GM12874 (cell line): ENCODE measurements around the gene KCNK18.

Experiments
- TF ChIP-seq, protein P1 (sequence below): IDR thresholded peaks from 2 replicates; pipeline ENCODE4 v1.5.1; 2011; ENCODE audit warnings: low read depth, mild to moderate bottlenecking, control low read depth, low read length, moderate library complexity; ENCODE audit not compliant: insufficient read depth

KCNK18 gene

DNA sequence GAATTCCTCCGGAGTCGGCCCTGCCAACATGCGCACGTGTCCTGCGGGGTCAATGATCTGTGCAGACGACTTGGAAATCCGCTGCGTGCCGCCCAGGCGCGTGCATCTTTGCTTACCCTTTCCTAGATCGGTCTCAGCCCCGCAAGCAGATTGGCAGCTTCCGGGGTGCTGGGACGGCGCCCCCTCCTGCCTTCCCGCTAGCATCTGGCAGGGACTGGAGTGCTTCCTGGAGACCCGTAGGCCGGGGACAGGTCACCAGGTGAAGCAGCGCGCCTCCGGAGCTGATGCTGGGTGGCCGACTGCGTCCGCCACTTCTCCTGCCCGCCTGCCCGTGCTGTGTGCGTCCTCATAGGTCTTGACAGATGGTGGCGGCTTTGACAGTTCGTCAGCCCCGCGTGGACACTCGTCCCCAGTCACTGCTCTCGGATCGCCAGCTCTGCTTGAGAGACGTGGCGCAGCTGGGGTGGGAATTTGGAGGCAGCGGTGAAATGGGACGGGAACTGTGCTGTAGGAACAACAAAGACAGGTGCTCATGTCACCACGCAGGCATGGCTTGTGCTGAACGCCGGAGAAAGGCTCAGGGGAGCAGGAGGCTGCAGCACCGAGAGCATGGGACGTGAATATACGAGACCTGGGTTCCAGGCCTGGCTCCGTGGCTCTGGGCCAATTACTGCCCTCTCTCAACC lies 21.9 kb upstream of the KCNK18 start:
- TF ChIP-seq, protein P1, sequence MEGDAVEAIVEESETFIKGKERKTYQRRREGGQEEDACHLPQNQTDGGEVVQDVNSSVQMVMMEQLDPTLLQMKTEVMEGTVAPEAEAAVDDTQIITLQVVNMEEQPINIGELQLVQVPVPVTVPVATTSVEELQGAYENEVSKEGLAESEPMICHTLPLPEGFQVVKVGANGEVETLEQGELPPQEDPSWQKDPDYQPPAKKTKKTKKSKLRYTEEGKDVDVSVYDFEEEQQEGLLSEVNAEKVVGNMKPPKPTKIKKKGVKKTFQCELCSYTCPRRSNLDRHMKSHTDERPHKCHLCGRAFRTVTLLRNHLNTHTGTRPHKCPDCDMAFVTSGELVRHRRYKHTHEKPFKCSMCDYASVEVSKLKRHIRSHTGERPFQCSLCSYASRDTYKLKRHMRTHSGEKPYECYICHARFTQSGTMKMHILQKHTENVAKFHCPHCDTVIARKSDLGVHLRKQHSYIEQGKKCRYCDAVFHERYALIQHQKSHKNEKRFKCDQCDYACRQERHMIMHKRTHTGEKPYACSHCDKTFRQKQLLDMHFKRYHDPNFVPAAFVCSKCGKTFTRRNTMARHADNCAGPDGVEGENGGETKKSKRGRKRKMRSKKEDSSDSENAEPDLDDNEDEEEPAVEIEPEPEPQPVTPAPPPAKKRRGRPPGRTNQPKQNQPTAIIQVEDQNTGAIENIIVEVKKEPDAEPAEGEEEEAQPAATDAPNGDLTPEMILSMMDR, result no peak

DNA sequence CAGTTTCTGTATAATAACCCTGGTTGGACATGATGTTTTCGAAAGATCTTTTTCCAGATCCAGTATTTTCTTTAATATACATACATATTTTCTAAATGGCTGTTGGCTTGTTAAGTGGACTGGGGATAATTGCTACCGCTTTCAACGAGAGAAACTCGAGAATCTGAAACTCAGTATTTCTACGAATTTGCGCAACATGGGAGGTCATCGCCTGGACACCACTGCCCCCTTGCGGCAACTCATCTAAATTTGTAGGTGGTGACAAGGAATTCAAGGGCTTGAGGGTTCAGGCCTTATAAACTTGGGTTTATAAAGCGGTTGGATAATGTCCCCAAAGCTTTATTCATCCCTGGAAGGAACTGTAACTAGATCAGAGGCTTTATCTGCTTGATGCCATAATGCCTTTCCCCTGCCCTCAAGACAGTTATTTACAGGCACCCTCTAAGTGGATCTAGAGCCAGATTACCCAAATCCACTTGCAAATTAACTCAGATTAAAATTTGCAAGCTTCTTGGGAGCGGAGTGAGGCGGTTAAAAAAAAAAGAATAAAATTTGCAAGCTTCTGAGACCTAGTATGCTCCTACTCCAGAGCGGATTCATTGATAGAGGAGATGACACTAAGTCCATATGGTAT lies 21.3 kb upstream of the KCNK18 start:
- TF ChIP-seq, protein P1, result peak; percentile 79

DNA sequence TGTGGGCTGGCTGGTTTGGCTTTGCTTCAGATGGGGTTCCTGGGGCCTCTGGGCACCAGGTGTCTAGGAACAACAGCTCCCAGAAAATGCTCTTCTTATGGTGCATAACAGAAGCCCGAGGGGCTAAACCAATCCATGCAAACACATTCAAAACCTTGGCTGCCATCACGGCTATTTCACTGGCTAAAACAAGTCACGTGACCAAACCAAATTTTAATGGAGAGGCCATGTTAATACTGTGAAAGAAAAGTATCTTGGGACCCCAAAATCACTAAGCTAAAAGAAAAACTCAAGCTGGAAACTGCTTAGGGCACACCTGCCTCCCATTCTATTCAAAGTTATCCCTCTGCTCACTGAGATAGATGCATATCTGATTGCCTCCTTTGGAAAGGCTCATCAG lies 19.1 kb upstream of the KCNK18 start:
- TF ChIP-seq, protein P1, result no peak

DNA sequence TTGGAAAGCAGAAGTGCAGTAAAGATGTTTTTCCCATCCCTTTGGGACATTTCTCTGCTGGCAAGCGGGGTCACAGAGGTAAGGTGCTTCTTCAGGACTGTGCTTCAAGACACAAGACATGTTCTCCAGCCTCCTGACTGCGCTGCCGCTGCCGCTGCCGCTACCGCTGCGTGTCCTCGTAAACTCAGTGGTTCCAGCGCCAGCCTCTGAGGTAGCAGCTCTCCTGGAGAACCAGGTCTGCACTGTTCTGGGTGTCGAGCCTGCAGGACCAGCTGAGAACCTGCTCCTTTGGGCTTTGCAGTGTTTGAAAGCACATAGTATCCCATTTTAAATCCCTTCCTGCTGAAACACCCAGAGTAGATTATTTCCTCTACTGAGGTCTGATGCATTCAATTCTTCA lies 13.0 kb upstream of the KCNK18 start:
- TF ChIP-seq, protein P1, result no peak

DNA sequence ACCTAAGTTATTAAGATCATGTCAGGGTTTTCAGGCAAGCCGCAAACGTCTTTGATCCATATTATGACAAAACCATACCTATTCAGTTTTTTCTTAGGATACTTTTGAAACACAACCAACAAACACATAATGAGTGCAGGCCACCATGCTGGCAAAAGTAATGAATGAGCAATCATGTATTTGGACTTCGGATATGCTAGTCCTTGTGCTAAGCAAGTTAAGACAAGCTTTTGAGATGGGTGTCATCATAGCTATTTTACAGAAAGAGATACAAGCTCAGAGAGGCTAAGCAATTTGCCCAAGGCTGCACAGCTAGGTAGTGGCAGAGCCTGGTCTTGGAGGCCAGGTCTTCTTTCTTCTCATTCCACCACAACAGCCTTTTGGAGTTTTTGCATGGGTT lies 12.5 kb upstream of the KCNK18 start:
- TF ChIP-seq, protein P1, result no peak

DNA sequence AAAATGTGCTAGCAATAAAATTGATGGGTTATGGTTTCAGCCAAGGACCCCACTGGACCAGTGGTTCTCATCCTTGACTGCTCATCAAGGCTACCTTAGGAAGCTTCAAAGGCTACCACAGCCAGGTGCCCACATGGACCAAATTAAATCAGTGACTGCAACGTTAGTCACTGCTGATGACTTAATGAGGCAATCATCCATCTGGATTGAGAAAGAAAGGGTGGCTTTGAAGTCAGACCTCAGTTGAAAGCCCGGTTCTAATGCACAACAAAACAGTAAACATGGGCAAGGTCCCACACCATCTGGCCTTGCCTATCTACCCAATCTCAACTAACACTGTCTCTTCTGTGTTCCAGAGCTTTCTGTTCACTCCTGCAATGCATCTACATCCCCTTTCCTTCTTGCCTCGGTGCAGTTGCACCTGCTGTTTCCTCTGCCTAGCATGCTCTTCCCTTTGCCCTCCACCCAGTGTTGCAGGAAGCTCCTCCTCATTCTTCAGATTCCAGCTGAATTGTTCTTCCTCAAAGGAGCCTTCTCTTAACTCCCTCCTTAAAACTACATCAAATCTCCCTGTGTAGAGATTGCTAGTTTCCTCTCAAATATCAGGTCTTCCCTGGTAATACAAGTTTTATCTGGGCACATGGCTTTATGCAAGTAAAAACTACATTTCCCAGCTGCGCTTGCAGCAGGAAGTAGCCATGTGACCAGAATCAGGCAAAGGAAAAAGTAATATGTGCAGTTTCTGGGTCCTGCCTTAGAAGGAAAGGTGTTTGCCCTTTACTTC lies 10.3 kb upstream of the KCNK18 start:
- TF ChIP-seq, protein P1, result no peak

DNA sequence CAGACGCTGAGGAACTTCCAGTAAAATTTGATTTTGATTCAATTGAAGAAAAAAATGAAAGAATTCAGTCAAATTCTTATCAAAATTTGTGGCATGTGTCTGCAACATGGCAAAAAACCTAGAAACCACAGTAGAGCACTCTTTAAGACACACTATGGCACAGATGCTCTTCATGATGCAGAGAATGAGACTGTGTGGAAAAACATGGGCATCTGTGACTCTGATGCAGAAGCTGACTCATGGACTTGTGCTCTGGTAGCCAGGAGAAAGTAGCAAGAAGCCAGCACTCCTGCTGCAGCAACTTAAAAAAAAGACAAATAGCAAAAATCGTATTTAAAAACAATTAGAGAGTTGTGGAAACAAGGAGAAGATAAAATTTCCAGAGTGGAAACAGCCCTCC lies 8.9 kb upstream of the KCNK18 start:
- TF ChIP-seq, protein P1, result no peak
